HG03378 (cell line): ENCODE measurements around the gene RPL18A.
"Not testable (repeated sequence)": the region's sequence is repeated elsewhere in the genome, so short reads cannot be mapped to it uniquely, and the experiment has no call there.

ENCODE experiments used
- ATAC-seq: cut with Tn5 transposase; IDR thresholded peaks from one replicate; pipeline ENCODE4 v1.9.1; 2021; ENCODE audit warnings: mild to moderate bottlenecking, moderate library complexity; ENCODE audit not compliant: unreplicated experiment

The RPL18A gene

GRCh38 chr19:17866312-17866963 is 6.7 kb downstream of the RPL18A start:
- no peak for ATAC-seq

GRCh38 chr19:17866964-17867486 is 7.3 kb downstream of the RPL18A start:
- no peak for ATAC-seq

- ATAC-seq: no peak
These were observed 9.0 kb downstream of the RPL18A start for GRCh38 chr19:17868669-17869068.

GRCh38 chr19:17869114-17869608 is 9.5 kb downstream of the RPL18A start:
- no peak for ATAC-seq

- ATAC-seq: no peak
These were observed 11.5 kb downstream of the RPL18A start for GRCh38 chr19:17871032-17871877.

GRCh38 chr19:17871878-17872250 is 12.2 kb downstream of the RPL18A start, which contains the start of gene SLC5A5:
TSS of gene SLC5A5 (plus strand) at chr19:17871945. CDS start at chr19:17872320, 375 bp downstream.
- ATAC-seq: no peak

- no peak for ATAC-seq
These were observed 12.7 kb downstream of the RPL18A start for GRCh38 chr19:17872251-17873001.

- no peak for ATAC-seq
These were observed 14.4 kb downstream of the RPL18A start for GRCh38 chr19:17873786-17874757.

GRCh38 chr19:17874758-17875135 is 15.0 kb downstream of the RPL18A start:
- no peak for ATAC-seq

- no peak for ATAC-seq
These were observed 18.0 kb downstream of the RPL18A start for GRCh38 chr19:17877696-17878095.

GRCh38 chr19:17879466-17879865 is 19.8 kb downstream of the RPL18A start:
- no peak for ATAC-seq

- no peak for ATAC-seq
These were observed 22.0 kb downstream of the RPL18A start for GRCh38 chr19:17881701-17882100.

GRCh38 chr19:17883627-17884410 is 24.1 kb downstream of the RPL18A start:
- ATAC-seq: no peak

GRCh38 chr19:17886515-17886914 is 26.8 kb downstream of the RPL18A start:
- no peak for ATAC-seq

GRCh38 chr19:17887221-17887620 is 27.5 kb downstream of the RPL18A start:
- not testable (repeated sequence) for ATAC-seq

GRCh38 chr19:17888260-17888659 is 28.6 kb downstream of the RPL18A start:
- no peak for ATAC-seq

GRCh38 chr19:17889609-17890214 is 30.0 kb downstream of the RPL18A start:
- no peak for ATAC-seq

- ATAC-seq: no peak
These were observed 34.1 kb downstream of the RPL18A start for GRCh38 chr19:17893766-17894165.

GRCh38 chr19:17902701-17903100 is 43.0 kb downstream of the RPL18A start:
- ATAC-seq: no peak
